HTERT RPE-1 (cell line): Measurements from ENCODE around the gene TSC22D2.

Source experiments
- in situ Hi-C: fragments of 300-500 bp; cut with MboI; formaldehyde crosslinking; loops from 4 replicates; pipeline ENCODE4 v1.14.3; 2020; ENCODE audit warnings: low sequenced_read_pairs

Gene TSC22D2

DNA sequence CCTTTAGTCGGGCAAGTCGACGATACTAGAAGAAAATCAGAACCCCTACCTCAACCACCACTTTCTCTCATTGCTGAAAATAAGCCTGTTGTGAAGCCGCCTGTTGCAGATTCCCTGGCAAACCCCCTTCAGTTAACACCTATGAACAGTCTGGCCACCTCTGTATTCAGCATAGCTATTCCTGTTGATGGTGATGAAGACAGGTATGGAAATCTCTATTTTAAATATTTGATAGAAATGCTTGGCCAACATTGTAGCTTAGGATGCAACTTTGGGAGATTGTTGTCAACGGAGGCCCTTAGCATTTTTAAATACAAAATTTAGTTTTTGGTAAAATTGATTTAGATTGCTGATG is 3.0 kb downstream of the TSC22D2 start:
- in situ Hi-C loops: no loop called here

GRCh38 chr3:150411546-150411945 is 3.4 kb downstream of the TSC22D2 start:
- in situ Hi-C loops: no loop called here

DNA sequence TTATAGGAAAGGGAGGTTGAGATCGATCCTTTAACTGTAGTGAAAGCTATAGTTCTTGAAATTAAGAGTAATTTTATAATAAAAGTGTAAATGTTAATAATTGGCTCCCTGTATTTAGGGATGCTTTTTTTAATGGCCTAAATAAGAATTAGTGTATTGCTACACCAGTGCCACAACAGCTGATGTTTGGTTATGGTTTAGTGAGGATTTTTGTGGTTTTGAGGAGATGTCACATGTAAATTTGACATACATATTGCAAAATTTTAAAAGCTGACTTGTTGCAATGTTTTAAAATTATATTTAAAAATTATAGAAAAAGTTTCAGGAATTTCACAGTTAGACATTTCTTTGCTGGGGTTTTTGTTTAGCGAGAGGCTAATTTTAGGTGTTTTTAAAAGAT is 3.9 kb downstream of the TSC22D2 start:
- in situ Hi-C loops: no loop called here

DNA sequence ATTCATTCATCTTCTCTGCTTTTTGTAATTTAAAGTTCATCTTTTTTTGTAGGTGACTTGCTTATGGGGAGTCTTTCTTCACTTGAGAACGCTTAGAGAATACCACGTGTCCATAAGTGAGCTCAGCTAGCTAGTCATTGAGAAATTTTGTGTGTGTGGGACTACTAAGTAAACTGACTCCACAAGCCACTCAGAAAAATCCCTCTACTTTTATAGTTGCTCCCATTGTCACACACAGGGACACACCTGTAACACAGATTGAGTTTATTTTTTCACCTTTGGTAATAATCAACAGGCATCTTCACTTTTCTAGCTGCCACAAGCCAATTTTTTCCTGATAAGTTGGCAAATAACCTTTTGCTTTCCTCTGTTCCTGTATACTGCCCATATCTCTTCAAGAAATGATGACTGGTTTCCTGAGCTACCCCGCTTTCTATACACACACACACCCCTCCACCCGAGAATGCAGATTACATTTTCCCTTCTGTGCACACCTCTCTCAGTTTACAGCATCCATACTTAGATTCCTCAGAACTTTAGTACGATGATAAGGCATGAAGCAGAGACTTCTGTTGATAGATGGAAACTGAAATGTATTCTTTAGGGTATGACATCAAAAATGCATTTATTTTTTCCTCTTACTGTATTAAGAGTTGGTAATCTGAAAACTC is 4.6 kb downstream of the TSC22D2 start:
- in situ Hi-C loops: no loop called here

GRCh38 chr3:150414258-150414657 is 6.2 kb downstream of the TSC22D2 start:
- in situ Hi-C loops: no loop called here

DNA sequence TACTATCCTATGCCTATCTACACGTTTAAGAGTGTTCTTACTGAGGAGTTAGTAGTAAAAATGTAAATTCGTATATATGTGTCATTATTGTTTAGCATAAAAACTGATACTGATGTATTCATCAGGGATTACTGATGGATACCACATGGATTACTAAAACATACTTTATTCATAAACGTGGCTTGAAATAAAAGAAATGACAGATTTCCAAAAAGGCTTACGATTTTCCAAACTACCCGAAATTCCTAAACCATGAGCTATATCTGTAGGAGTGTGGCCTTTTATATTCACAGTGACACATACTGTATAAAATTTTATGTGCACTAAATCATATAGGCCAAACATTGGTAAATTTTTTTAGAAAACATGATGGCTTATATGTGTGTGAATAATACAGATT is 6.9 kb downstream of the TSC22D2 start:
- in situ Hi-C loops: no loop called here

DNA sequence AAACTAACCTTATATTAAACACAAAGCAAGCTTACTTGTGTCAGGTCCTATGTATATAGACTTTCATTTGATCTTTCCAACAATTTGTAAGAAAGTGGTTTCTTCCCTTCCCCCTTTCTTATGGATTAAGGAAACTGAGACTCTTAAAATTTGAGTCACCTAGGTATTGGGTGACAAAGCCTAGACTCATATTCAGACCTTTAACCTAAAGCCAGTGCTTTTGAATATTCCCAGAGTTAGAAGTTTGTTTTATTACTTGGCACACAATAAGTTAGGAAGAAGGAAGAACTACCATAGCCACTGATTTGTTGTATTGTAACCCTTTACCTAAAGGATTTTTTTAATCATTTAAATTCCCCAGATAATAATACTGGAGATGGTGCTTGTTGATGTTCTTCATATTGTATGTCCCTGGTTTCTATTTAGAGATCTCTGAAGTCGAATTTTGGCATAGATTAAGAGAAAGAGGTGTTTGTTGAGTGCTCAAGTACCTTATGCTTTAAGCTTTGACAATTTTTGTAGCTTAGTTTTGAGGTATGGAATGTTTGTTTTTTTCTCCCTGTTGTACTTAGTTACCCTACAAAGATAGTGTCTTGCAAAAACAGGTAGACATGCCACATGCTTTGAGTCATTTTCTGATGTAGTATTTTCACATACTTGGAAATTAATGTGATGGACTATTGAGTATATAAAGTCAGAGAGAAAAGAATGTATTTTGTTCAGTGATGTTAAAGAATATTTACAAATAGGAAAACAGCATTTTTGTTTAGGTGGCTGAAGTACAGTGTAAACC is 11.2 kb downstream of the TSC22D2 start:
- in situ Hi-C loops: no loop called here

DNA sequence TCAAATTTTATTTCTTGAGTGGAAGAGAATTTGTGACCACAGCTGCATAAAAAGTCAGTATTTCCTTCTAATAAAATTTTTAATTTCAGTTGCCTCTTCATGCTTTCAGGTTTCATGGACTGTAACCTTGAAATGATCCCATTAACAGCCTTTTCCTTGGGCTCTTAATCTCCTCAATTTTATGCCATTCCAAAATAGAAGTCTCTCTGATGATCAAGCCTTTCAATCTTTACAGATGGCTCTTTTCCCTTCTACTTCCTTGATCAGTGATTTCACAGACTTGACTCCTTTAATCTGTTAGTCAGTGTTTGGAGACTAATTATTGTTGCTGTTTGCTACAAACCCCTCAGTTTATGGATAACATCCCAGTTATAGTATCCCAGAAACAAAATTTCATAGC is 11.9 kb downstream of the TSC22D2 start:
- in situ Hi-C loops: no loop called here

DNA sequence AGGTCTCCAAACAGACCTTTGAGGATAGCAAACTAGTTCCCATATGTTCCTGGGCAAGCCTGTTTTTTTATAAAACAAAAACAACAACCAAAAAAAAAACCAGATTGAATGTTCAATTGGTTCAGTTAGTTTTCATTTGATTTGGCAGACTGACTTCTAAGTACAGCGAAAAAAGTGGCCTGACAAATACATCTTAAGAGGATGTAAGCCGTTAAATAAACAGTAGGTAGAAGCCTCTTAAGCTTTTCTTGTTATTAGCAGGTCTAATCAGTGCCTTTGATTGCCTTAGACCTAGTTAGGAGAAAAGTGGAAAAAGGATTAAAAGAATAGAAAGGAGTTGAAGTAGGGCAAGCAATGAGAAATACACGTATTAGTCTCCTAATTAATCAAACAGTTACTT is 13.2 kb downstream of the TSC22D2 start:
- in situ Hi-C loops: no loop called here

- in situ Hi-C loops: no loop called here
Observed at GRCh38 chr3:150421799-150422548, 13.9 kb downstream of the TSC22D2 start.

- in situ Hi-C loops: no loop called here
Observed at GRCh38 chr3:150422907-150423306, 14.8 kb downstream of the TSC22D2 start.

- in situ Hi-C loops: no loop called here
Observed at GRCh38 chr3:150423761-150424160, 15.7 kb downstream of the TSC22D2 start.

- in situ Hi-C loops: no loop called here
Observed at GRCh38 chr3:150426292-150426691, 18.2 kb downstream of the TSC22D2 start.

GRCh38 chr3:150428562-150428961 is 20.5 kb downstream of the TSC22D2 start:
- in situ Hi-C loops: no loop called here

GRCh38 chr3:150429767-150430671 is 21.9 kb downstream of the TSC22D2 start:
- in situ Hi-C loops: no loop called here

- in situ Hi-C loops: no loop called here
Observed at GRCh38 chr3:150433347-150433746, 25.2 kb downstream of the TSC22D2 start.

- in situ Hi-C loops: no loop called here
Observed at GRCh38 chr3:150434234-150434633, 26.1 kb downstream of the TSC22D2 start.

DNA sequence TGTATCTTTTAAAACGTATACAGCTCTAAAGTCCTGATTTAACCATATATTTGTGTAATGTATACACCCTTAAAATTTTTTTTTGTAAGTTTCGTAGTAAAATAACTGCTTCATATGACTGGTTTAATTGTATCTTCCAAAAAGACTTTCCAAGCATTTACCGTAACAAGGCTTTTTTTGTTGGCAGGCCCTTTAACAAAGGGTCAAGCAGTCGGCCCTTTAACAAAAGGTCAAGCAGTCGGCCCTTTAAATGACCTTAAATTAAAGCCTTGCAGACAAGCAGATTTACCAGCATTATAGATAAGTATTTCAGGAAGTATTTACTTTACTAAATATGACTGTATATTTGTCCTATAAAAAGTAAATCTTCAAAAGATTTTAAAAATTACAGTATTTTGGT is 28.1 kb downstream of the TSC22D2 start:
- in situ Hi-C loops: no loop called here

DNA sequence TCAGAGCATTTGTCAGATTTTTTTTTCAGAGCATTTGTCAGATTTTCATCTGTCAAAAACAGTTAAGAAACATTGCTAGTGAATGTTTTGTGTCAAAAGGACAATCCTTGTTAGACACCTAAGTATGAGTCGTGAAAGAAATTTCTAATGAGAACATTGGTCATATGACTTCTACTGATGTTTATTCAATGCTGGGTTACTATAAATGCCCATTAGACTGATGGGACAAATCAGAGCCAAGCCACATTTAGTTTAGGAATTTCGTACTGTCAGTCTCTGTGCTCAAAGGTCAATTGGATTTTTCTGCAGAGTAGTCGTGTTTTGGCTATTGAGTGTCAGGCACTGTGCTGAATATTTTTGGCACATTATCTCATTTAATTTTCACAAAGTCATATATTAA is 31.6 kb downstream of the TSC22D2 start:
- in situ Hi-C loops: no loop called here

DNA sequence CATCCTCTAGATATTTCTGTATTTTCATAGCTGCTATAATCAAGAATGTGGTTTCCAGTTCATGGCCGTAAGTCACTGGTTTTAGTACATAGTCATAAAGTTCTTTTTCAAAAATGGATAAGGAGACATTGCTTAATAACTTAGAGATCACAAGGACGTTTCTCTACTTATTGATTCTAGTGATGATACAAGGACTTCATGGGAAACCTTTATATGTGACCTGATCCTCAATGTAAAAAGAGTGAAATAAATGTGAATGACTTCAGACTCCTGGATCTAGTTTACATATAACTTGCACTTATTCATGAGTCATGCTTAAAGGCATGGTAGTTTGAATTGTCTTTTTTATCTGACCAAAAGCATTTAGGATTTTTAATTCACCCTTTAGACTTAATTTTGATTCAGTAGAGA is 35.2 kb downstream of the TSC22D2 start:
- in situ Hi-C loops: no loop called here

- in situ Hi-C loops: no loop called here
Observed at GRCh38 chr3:150444371-150444770, 36.3 kb downstream of the TSC22D2 start.
